ENCODE data around the gene TMBIM1. TPM values are rescaled to one million over a fixed set of nuclear protein-coding genes. Genes with fewer than 3 reads are reported as not detected.

Gene TMBIM1
- total RNA-seq, 1 experiment from 2014 or later: 23.5 TPM

- TF ChIP-seq GRHL2 (CRISPR knock-in tag; IDR thresholded peaks at IDR 0.05; ENCODE audit: insufficient replicate concordance, severe bottlenecking) (no peak), ATF2 (CRISPR knock-in tag; IDR thresholded peaks at IDR 0.05; ENCODE audit: borderline replicate concordance, low read depth) (no peak), FOXK1 (CRISPR knock-in tag; IDR thresholded peaks at IDR 0.05) (peak; percentile 87), FOXJ3 (CRISPR knock-in tag; IDR thresholded peaks at IDR 0.05; ENCODE audit: borderline replicate concordance) (no peak)
- TF ChIP-seq, protein P1, sequence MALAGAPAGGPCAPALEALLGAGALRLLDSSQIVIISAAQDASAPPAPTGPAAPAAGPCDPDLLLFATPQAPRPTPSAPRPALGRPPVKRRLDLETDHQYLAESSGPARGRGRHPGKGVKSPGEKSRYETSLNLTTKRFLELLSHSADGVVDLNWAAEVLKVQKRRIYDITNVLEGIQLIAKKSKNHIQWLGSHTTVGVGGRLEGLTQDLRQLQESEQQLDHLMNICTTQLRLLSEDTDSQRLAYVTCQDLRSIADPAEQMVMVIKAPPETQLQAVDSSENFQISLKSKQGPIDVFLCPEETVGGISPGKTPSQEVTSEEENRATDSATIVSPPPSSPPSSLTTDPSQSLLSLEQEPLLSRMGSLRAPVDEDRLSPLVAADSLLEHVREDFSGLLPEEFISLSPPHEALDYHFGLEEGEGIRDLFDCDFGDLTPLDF (CRISPR knock-in tag; IDR thresholded peaks at IDR 0.05): no peak
Observed at GRCh38 chr2:218269900-218270720, 22.2 kb downstream of the TMBIM1 start, which contains the start of the genes AAMP and PNKD (continued).

GRCh38 chr2:218267259-218267658 lies 25.0 kb downstream of the TMBIM1 start:
- H3K27ac Mint-ChIP-seq: no peak overlapping the region
- peaks cover 17% of the 10 kb centered on the region for H3K4me1 Mint-ChIP-seq
- no peaks in the 10 kb centered on the region for H3K9me3 Mint-ChIP-seq
- DNase-seq (ENCODE audit: low spot score) (no peak), ATAC-seq (no peak)
- H3K36me3 Mint-ChIP-seq: peaks cover 22% of the 10 kb centered on the region
- H3K4me3 Mint-ChIP-seq: no peak overlapping the region
- no peaks in the 10 kb centered on the region for H3K27me3 Mint-ChIP-seq (ENCODE audit: low read depth)
- ChIA-PET CTCF (no interaction called here), POLR2A (no interaction called here)
- no peak for TF ChIP-seq ZSCAN18 (CRISPR knock-in tag; IDR thresholded peaks at IDR 0.05)
- TF ChIP-seq GABPB1 (CRISPR knock-in tag; IDR thresholded peaks at IDR 0.05): no peak
- TF ChIP-seq SP1 (CRISPR knock-in tag; conservative IDR thresholded peaks at IDR 0.05): no peak
- no peak for TF ChIP-seq ZNF263 (CRISPR knock-in tag; IDR thresholded peaks at IDR 0.05; ENCODE audit: low read depth)
- TF ChIP-seq ELF4 (CRISPR knock-in tag; IDR thresholded peaks at IDR 0.05; ENCODE audit: low read depth): no peak
- TF ChIP-seq SMAD3 (CRISPR knock-in tag; IDR thresholded peaks at IDR 0.05; ENCODE audit: borderline replicate concordance): no peak
- TF ChIP-seq CREB1 (CRISPR knock-in tag; IDR thresholded peaks at IDR 0.05): no peak
- TF ChIP-seq ATF1 (CRISPR knock-in tag; IDR thresholded peaks at IDR 0.05): no peak
- no peak for TF ChIP-seq NR1H2 (CRISPR knock-in tag; IDR thresholded peaks at IDR 0.05)
- TF ChIP-seq E2F4 (CRISPR knock-in tag; IDR thresholded peaks at IDR 0.05; ENCODE audit: borderline replicate concordance, low read depth): no peak
- TF ChIP-seq, protein P2, sequence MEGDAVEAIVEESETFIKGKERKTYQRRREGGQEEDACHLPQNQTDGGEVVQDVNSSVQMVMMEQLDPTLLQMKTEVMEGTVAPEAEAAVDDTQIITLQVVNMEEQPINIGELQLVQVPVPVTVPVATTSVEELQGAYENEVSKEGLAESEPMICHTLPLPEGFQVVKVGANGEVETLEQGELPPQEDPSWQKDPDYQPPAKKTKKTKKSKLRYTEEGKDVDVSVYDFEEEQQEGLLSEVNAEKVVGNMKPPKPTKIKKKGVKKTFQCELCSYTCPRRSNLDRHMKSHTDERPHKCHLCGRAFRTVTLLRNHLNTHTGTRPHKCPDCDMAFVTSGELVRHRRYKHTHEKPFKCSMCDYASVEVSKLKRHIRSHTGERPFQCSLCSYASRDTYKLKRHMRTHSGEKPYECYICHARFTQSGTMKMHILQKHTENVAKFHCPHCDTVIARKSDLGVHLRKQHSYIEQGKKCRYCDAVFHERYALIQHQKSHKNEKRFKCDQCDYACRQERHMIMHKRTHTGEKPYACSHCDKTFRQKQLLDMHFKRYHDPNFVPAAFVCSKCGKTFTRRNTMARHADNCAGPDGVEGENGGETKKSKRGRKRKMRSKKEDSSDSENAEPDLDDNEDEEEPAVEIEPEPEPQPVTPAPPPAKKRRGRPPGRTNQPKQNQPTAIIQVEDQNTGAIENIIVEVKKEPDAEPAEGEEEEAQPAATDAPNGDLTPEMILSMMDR (IDR thresholded peaks at IDR 0.05): no peak
- TF ChIP-seq TEAD4 (CRISPR knock-in tag; IDR thresholded peaks at IDR 0.05): no peak
- no peak for TF ChIP-seq FOXP4 (CRISPR knock-in tag; IDR thresholded peaks at IDR 0.05)
- TF ChIP-seq NR3C1 (CRISPR knock-in tag; conservative IDR thresholded peaks at IDR 0.05; ENCODE audit: low read depth): no peak
- TF ChIP-seq, protein P3, sequence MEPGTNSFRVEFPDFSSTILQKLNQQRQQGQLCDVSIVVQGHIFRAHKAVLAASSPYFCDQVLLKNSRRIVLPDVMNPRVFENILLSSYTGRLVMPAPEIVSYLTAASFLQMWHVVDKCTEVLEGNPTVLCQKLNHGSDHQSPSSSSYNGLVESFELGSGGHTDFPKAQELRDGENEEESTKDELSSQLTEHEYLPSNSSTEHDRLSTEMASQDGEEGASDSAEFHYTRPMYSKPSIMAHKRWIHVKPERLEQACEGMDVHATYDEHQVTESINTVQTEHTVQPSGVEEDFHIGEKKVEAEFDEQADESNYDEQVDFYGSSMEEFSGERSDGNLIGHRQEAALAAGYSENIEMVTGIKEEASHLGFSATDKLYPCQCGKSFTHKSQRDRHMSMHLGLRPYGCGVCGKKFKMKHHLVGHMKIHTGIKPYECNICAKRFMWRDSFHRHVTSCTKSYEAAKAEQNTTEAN (CRISPR knock-in tag; IDR thresholded peaks at IDR 0.05): no peak

Data from WTC11 (cell line).